Measurements from ENCODE around the gene ASCL5.

GRCh38 chr1:201112926-201113325 lies 14.1 kb downstream of the ASCL5 start:
- TF ChIP-seq CTCF (conservative IDR thresholded peaks at IDR 0.05 in 1 of 2, IDR thresholded peaks at IDR 0.05 in 1 of 2; ENCODE audit: low read depth in 1 of 2, low read length in 2 of 2) (no peak), EZH2 (IDR thresholded peaks at IDR 0.05; ENCODE audit: low read length, missing control alignments) (no peak)

Data from fibroblast of lung (primary cell).